BJ (cell line): ENCODE data around the gene NLGN1. TPM values are rescaled to one million over a fixed set of nuclear protein-coding genes. Genes with fewer than 3 reads are reported as not detected.

ENCODE experiments used
- CTCF ChIA-PET: fragments of 350-600 bp; formaldehyde crosslinking; extraction: SDS; loops from one replicate; lab custom pipeline; 2021; ENCODE audit warnings: antibody characterized with exemption, inconsistent platforms; lab: Yijun Ruan, JAX
- POLR2A ChIA-PET: fragments of 300-600 bp; sonication (Branson Sonifier 250); formaldehyde crosslinking; extraction: SDS; loops from one replicate; lab custom pipeline; 2021; ENCODE audit warnings: antibody characterized with exemption; lab: Charles Lee
- DNase-seq: peaks from one replicate; pipeline ENCODE4 v3.0.0-alpha.2; 2011; ENCODE audit warnings: low read depth
- H3K27me3 ChIP-seq: 2 replicates; pipeline ENCODE4 v1.6.0; 2011; ENCODE audit warnings: low read length; ENCODE audit not compliant: control insufficient read depth, insufficient read depth
- H3K36me3 ChIP-seq: 2 replicates; pipeline ENCODE4 v1.5.1; 2011; ENCODE audit warnings: low read length; ENCODE audit not compliant: control insufficient read depth, insufficient read depth
- H3K4me3 ChIP-seq: 2 replicates; pipeline ENCODE4 v1.5.1; 2011; ENCODE audit warnings: low read depth, mild to moderate bottlenecking, control low read depth, low read length
- CTCF ChIP-seq: IDR thresholded peaks from 2 replicates; pipeline ENCODE4 v1.5.1; 2011; ENCODE audit warnings: low read depth, mild to moderate bottlenecking, control low read depth, inconsistent platforms, low read length, moderate library complexity; ENCODE audit not compliant: insufficient read depth
- polyA plus RNA-seq: library from polyadenylated mRNA; depleted of rRNA; stranded (reverse); fragments of >200 nt; gene quantifications from 2 replicates; pipeline ENCODE4 v1.2.3, GENCODE V29; 2011

Gene NLGN1
- polyA plus RNA-seq, 1 experiment: 15.5 TPM

GRCh38 chr3:173732237-173732636 lies 334.7 kb downstream of the NLGN1 start:
- Histone ChIP-seq H3K4me3 (no peak overlapping the region), H3K27me3 (no peaks in the 10 kb centered on the region), H3K36me3 (no peaks in the 10 kb centered on the region)
- POLR2A ChIA-PET: no interaction called here
- no peak for DNase-seq
- no peak for TF ChIP-seq CTCF
- CTCF ChIA-PET: interaction anchor here (0.6 to 0.7 kb wide), 2 partner anchors 35 to 267 kb away, joined by 3 read pairs; no protein-coding TSS in a partner anchor

- peak; percentile 62 for TF ChIP-seq CTCF
- CTCF ChIA-PET: interaction anchor here (0.7 to 1.0 kb wide), 4 partner anchors 8 to 1066 kb away, joined by 3 to 4 read pairs (median 3); no protein-coding TSS in a partner anchor
- Histone ChIP-seq H3K27me3 (no peaks in the 10 kb centered on the region), H3K36me3 (no peaks in the 10 kb centered on the region), H3K4me3 (no peak overlapping the region)
- POLR2A ChIA-PET: no interaction called here
- no peak for DNase-seq
Measured at GRCh38 chr3:173733029-173733652, 335.6 kb downstream of the NLGN1 start.

- ChIA-PET CTCF (no interaction called here), POLR2A (no interaction called here)
- no peaks in the 10 kb centered on the region for H3K27me3 ChIP-seq
- H3K36me3 ChIP-seq: no peaks in the 10 kb centered on the region
- no peak overlapping the region for H3K4me3 ChIP-seq
- TF ChIP-seq CTCF: no peak
- no peak for DNase-seq
Measured at GRCh38 chr3:173734473-173734872, 336.9 kb downstream of the NLGN1 start.

GRCh38 chr3:173734895-173735294 lies 337.4 kb downstream of the NLGN1 start:
- CTCF ChIA-PET: no interaction called here
- TF ChIP-seq CTCF: no peak
- POLR2A ChIA-PET: no interaction called here

DNA sequence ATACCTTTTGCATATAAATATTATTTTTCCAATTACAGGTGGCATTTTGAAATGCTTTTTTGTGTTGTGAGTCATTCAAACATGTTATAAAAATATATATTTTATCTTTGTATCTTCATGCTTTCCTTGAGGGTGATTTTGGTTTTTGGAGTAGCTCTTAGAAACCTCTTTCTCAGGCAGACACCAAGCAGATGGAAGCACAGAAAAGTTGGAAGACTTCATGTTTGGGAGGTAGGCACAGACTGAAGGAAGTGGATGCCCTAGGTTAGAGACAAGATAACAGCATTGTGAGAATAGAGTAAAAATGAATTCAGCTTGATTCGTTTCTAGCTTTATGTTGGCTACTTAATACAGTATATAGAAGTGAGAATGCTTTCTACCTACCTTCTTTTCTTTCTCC lies 338.3 kb downstream of the NLGN1 start:
- TF ChIP-seq CTCF: no peak
- ChIA-PET CTCF (interaction anchor here (0.6 kb wide), 1 partner anchor 615 kb away, joined by 4 read pairs; no protein-coding TSS in a partner anchor), POLR2A (interaction anchor here (0.6 kb wide), 1 partner anchor 197 kb away, joined by 5 read pairs; no protein-coding TSS in a partner anchor)
- Histone ChIP-seq H3K4me3 (no peak overlapping the region), H3K36me3 (no peaks in the 10 kb centered on the region), H3K27me3 (no peaks in the 10 kb centered on the region)
- no peak for DNase-seq

More at GRCh38 chr3:173734895-173735294, 337.4 kb downstream of the NLGN1 start:
- Histone ChIP-seq H3K27me3 (no peaks in the 10 kb centered on the region), H3K36me3 (no peaks in the 10 kb centered on the region), H3K4me3 (no peak overlapping the region)
- no peak for DNase-seq
